Panc1 (cell line): Measurements from ENCODE around the gene TMEM38A. TPM values are rescaled to one million over a fixed set of nuclear protein-coding genes. Genes with fewer than 3 reads are reported as not detected.

ENCODE experiments used
- ATAC-seq: fragments of 200-7000 bp; cut with Tn5 transposase; 2 replicates; pipeline ENCODE4 v1.9.1; 2020; ENCODE audit warnings: mild to moderate bottlenecking, moderate library complexity
- BruUV-seq: library from RNA; stranded (reverse); fragments of 400-500 nt; replicated peaks from 2 replicates; lab custom pipeline; 2021; lab: Mats Ljungman, UMichigan
- CTCF ChIA-PET: fragments of 300-600 bp; sonication (Branson Sonifier 250); formaldehyde crosslinking; loops from one replicate; lab custom pipeline; 2022; ENCODE audit warnings: antibody characterized with exemption; lab: Charles Lee
- POLR2A ChIA-PET: fragments of 300-600 bp; sonication (Branson Sonifier 250); formaldehyde crosslinking; loops from one replicate; lab custom pipeline; 2022; ENCODE audit warnings: antibody characterized with exemption; lab: Charles Lee
- DNase-seq: peaks from one replicate; pipeline ENCODE4 v3.0.0-alpha.2; 2010; ENCODE audit warnings: low read depth, low spot score
- H3K27ac ChIP-seq: 2 replicates; pipeline ENCODE4 v1.5.1; 2011; ENCODE audit warnings: mild to moderate bottlenecking, low read length, inconsistent platforms
- H3K27me3 ChIP-seq: fragments of 200-500 bp; sonication (Bioruptor generic); 2 replicates; pipeline ENCODE4 v1.6.0; 2014; ENCODE audit warnings: low read length, inconsistent platforms; ENCODE audit not compliant: control insufficient read depth, insufficient read depth
- H3K36me3 ChIP-seq: fragments of 200-500 bp; sonication (Bioruptor generic); 2 replicates; pipeline ENCODE4 v1.5.1; 2014; ENCODE audit warnings: inconsistent platforms, mild to moderate bottlenecking, low read length, moderate library complexity; ENCODE audit not compliant: control insufficient read depth, insufficient read depth
- H3K4me1 ChIP-seq: 2 replicates; pipeline ENCODE4 v1.5.1; 2011; ENCODE audit warnings: inconsistent platforms, mild to moderate bottlenecking, low read length, moderate library complexity; ENCODE audit not compliant: control insufficient read depth, insufficient read depth
- H3K4me3 ChIP-seq, 2 experiments: 2 replicates each; pipeline ENCODE4 v1.5.1; 2011 to 2012; ENCODE audit warnings: low read depth in 2 of 2, low read length in 2 of 2, mild to moderate bottlenecking in 2 of 2, inconsistent platforms in 1 of 2, moderate library complexity in 1 of 2
- H3K9me3 ChIP-seq: fragments of 200-500 bp; sonication (Bioruptor generic); 2 replicates; pipeline ENCODE4 v1.5.1; 2014; ENCODE audit warnings: low read depth, mild to moderate bottlenecking, inconsistent platforms, low read length, moderate library complexity; ENCODE audit not compliant: control insufficient read depth, insufficient read depth
- CTCF ChIP-seq: fragments of 450-650 bp; IDR thresholded peaks from 2 replicates; pipeline ENCODE4 v1.5.1; 2017; ENCODE audit warnings: mild to moderate bottlenecking
- POLR2AphosphoS5 ChIP-seq: IDR thresholded peaks from 2 replicates; pipeline ENCODE4 v1.6.1; 2012; ENCODE audit warnings: mild to moderate bottlenecking, low read depth, low read length, moderate library complexity
- REST ChIP-seq, 2 experiments: IDR thresholded peaks; 2 replicates each; pipeline ENCODE4 v1.6.1; 2011 to 2012; ENCODE audit warnings: low read depth in 2 of 2, control low read depth in 1 of 2, low read length in 1 of 2, mild to moderate bottlenecking in 1 of 2, moderate library complexity in 1 of 2; ENCODE audit not compliant: insufficient read depth in 1 of 2
- SIN3A ChIP-seq: IDR thresholded peaks from 2 replicates; pipeline ENCODE4 v1.6.1; 2012; ENCODE audit warnings: low read depth, mild to moderate bottlenecking, low read length, moderate library complexity, borderline replicate concordance; ENCODE audit not compliant: insufficient read depth
- TCF7L2 ChIP-seq: IDR thresholded peaks from 2 replicates; pipeline ENCODE4 v1.6.1; 2011; ENCODE audit warnings: mild to moderate bottlenecking, low read depth, low read length, inconsistent platforms
- in situ Hi-C: cut with HindIII; loops from 2 replicates; pipeline ENCODE4 v1.10.0; 2016; ENCODE audit warnings: low sequenced_read_pairs, low pct_unique_long_range_greater_than_20kb
- intact Hi-C: fragments of 100-400 bp; cut with micrococcal nuclease; formaldehyde crosslinking; loops from one replicate; pipeline ENCODE4 v1.10.0; 2022; ENCODE audit not compliant: unreplicated experiment
- total RNA-seq: library from RNA; stranded (reverse); gene quantifications from one replicate; pipeline ENCODE4 v1.2.1, GENCODE V29; 2021; ENCODE audit not compliant: unreplicated experiment

TMEM38A gene
- total RNA-seq, 1 experiment from 2014 or later: 8.4 TPM

DNA sequence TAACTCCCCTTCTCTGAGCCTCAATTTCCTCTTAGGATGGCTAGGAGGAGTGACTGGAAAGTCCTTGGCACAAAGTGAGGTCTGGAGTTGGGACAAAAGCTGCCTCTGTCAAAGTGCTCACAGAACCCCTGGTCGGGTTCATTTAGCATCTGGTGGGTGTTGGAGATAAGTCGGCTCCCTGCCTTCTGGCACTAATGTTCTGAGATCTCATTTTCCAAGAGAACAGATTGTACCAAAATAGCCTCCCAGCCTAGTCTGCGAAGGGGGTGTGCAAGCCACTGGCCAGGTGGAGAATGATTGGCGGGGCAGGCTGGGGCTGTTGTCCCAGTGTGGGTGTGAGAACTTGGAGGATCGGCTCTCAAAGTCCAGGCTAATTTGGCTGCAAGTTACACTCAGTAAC, 38.0 kb downstream of the TMEM38A start:
- in situ Hi-C loops: no loop called here
- BruUV-seq: no TSS peak
- Histone ChIP-seq H3K27me3 (no peaks in the 10 kb centered on the region), H3K9me3 (no peaks in the 10 kb centered on the region), H3K4me1 (no peaks in the 10 kb centered on the region), H3K4me3 (no peak overlapping the region), H3K36me3 (no peaks in the 10 kb centered on the region), H3K27ac (no peak overlapping the region)
- CTCF ChIA-PET: no interaction called here
- intact Hi-C loops: no loop called here
- TF ChIP-seq REST (IDR thresholded peaks at IDR 0.05; ENCODE audit: insufficient read depth in 1 of 2, low read depth in 2 of 2, low read length in 1 of 2): no peak
- no peak for TF ChIP-seq TCF7L2
- DNase-seq: no peak
- no peak for ATAC-seq
- POLR2A ChIA-PET: no interaction called here

DNA sequence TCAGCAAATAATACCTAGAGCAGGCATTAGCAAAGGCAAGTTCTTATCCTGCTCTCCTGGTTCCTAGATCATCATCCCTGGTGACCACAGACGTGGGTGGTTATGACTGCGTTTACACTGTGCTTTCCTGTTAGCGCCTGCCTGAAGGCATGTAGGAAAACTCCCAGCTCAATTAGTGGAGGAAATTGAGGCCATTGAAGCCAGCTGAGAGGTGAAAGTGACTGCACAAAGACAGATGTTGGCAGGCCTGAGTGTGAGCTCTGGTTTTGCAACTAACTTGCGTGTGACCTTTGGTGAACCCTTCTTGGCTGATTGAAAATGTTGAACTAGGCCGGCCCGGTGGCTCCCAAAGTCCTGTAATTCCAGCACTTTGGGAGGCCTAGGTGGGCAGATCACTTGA, 41.2 kb downstream of the TMEM38A start:
- ChIA-PET CTCF (no interaction called here), POLR2A (no interaction called here)
- H3K36me3 ChIP-seq: no peaks in the 10 kb centered on the region
- intact Hi-C loops: no loop called here
- no peaks in the 10 kb centered on the region for H3K4me1 ChIP-seq
- H3K4me3 ChIP-seq: no peak overlapping the region
- H3K27me3 ChIP-seq: no peaks in the 10 kb centered on the region
- no TSS peak for BruUV-seq
- DNase-seq (no peak), ATAC-seq (no peak; the same call in 1 of the 2 replicates)
- no peak overlapping the region for H3K27ac ChIP-seq
- no peaks in the 10 kb centered on the region for H3K9me3 ChIP-seq
- in situ Hi-C loops: no loop called here
- TF ChIP-seq TCF7L2 (no peak), REST (IDR thresholded peaks at IDR 0.05; ENCODE audit: insufficient read depth in 1 of 2, low read depth in 2 of 2, low read length in 1 of 2) (no peak), SIN3A (no peak), CTCF (no peak), POLR2AphosphoS5 (no peak)
